Measurements from ENCODE around the gene EID2B. TPM values are rescaled to one million over a fixed set of nuclear protein-coding genes. Genes with fewer than 3 reads are reported as not detected.

Gene EID2B
- polyA plus RNA-seq, 1 of the 3 experiments (the other 2 are of a cell fraction) = 6.5 TPM

DNA sequence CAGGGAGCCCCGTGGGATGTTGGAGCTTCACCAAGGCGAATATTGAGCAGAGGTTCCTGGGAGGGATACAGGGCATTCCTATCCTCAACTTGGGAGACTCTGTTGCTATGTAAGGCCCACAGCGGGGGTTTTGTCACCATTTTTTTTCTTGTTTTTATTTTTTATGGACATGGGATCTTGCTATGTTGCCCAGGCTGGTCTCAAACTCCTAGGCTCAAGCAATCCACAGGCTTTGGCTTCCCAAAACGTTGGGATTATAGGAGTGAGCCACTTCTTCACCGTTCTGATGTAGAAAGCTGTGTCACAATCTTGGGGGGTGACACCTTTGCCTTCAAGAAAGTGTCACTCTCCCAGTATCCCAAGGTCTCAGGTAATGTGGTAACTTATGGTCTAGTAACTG, 31.3 kb downstream of the EID2B start (continued):
- TF ChIP-seq, protein P1, sequence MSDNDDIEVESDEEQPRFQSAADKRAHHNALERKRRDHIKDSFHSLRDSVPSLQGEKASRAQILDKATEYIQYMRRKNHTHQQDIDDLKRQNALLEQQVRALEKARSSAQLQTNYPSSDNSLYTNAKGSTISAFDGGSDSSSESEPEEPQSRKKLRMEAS (IDR thresholded peaks at IDR 0.05; ENCODE audit: low read depth) = no peak
- TF ChIP-seq, protein P2, sequence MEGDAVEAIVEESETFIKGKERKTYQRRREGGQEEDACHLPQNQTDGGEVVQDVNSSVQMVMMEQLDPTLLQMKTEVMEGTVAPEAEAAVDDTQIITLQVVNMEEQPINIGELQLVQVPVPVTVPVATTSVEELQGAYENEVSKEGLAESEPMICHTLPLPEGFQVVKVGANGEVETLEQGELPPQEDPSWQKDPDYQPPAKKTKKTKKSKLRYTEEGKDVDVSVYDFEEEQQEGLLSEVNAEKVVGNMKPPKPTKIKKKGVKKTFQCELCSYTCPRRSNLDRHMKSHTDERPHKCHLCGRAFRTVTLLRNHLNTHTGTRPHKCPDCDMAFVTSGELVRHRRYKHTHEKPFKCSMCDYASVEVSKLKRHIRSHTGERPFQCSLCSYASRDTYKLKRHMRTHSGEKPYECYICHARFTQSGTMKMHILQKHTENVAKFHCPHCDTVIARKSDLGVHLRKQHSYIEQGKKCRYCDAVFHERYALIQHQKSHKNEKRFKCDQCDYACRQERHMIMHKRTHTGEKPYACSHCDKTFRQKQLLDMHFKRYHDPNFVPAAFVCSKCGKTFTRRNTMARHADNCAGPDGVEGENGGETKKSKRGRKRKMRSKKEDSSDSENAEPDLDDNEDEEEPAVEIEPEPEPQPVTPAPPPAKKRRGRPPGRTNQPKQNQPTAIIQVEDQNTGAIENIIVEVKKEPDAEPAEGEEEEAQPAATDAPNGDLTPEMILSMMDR (IDR thresholded peaks at IDR 0.05) = no peak
- no peak for TF ChIP-seq RXRA (IDR thresholded peaks at IDR 0.05; ENCODE audit: borderline replicate concordance, low read depth)
- no peak for TF ChIP-seq FOXM1 (IDR thresholded peaks at IDR 0.05; ENCODE audit: low read depth)
- TF ChIP-seq, protein P3, sequence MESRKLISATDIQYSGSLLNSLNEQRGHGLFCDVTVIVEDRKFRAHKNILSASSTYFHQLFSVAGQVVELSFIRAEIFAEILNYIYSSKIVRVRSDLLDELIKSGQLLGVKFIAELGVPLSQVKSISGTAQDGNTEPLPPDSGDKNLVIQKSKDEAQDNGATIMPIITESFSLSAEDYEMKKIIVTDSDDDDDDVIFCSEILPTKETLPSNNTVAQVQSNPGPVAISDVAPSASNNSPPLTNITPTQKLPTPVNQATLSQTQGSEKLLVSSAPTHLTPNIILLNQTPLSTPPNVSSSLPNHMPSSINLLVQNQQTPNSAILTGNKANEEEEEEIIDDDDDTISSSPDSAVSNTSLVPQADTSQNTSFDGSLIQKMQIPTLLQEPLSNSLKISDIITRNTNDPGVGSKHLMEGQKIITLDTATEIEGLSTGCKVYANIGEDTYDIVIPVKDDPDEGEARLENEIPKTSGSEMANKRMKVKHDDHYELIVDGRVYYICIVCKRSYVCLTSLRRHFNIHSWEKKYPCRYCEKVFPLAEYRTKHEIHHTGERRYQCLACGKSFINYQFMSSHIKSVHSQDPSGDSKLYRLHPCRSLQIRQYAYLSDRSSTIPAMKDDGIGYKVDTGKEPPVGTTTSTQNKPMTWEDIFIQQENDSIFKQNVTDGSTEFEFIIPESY (IDR thresholded peaks at IDR 0.05; ENCODE audit: borderline replicate concordance, low read depth) = no peak
- no peak for TF ChIP-seq RAD21 (IDR thresholded peaks at IDR 0.05; ENCODE audit: low read length)
- TF ChIP-seq FOSL2 (IDR thresholded peaks at IDR 0.05; ENCODE audit: borderline replicate concordance, low read depth) = no peak
- no peak for TF ChIP-seq RCOR1 (IDR thresholded peaks at IDR 0.05; ENCODE audit: low read length)
- no peak for TF ChIP-seq RFX5 (IDR thresholded peaks at IDR 0.05; ENCODE audit: low read length)
- no peak for TF ChIP-seq EP300 (IDR thresholded peaks at IDR 0.05; ENCODE audit: borderline replicate concordance in 1 of 2, low read depth in 1 of 2, low read length in 1 of 2)

DNA sequence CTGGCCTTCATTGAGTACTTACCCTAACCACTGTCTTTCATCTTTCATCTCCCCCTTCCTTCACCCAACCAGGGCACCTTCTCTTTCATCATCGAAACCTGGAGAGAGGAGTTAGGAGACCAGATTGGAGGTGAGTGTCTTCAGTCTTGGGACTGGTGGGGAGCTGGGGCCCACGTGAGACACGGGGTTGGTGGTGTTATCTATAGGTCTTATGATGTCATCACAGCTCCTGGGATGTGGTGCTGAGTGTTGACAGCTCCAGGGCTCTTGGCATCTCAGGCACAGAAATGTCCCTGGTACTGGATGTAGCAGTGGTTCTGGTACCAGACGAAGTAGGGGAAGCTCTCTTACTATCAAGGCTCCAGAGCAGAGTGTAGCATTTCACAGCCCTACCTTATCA, 32.1 kb downstream of the EID2B start:
- ChIA-PET POLR2A (no interaction called here), CTCF (interaction anchor here (1.0 to 3.0 kb wide), 3 partner anchors 26 to 39 kb away, joined by 3 to 15 read pairs (median 13); partner anchors contain the start of gene EID2B)
- no peak overlapping the region for H3K27ac ChIP-seq (ENCODE audit: low read depth in 2 of 2, low read length in 1 of 2)
- H3K27me3 ChIP-seq (ENCODE audit: insufficient read depth) = no peaks in the 10 kb centered on the region; the same call in 1 of the 2 replicates
- 25% methylated on average over 4 of the region's 4 CpGs for WGBS (ENCODE audit: low lambda C conversion rate)
- no peak overlapping the region for H2AFZ ChIP-seq (ENCODE audit: low read depth)
- no peaks in the 10 kb centered on the region for H4K20me1 ChIP-seq (ENCODE audit: insufficient read depth)
- H3K9me2 ChIP-seq = no peaks in the 10 kb centered on the region
- no peak for DNase-seq
- no peak overlapping the region for H3K4me2 ChIP-seq
- no peak for TF ChIP-seq POLR2AphosphoS5 (IDR thresholded peaks at IDR 0.05; ENCODE audit: low read depth, low read length)
- TF ChIP-seq EZH2phosphoT487 (IDR thresholded peaks at IDR 0.05; ENCODE audit: borderline replicate concordance, low read depth) = no peak
- no peak for TF ChIP-seq CHD2 (IDR thresholded peaks at IDR 0.05; ENCODE audit: low read length, partially characterized antibody)
- no peak for TF ChIP-seq FOXM1 (IDR thresholded peaks at IDR 0.05; ENCODE audit: low read depth)
- no peak for TF ChIP-seq SMC3 (IDR thresholded peaks at IDR 0.05; ENCODE audit: low read depth, low read length)
- TF ChIP-seq, protein P2 (IDR thresholded peaks at IDR 0.05) = no peak
- TF ChIP-seq RCOR1 (IDR thresholded peaks at IDR 0.05; ENCODE audit: low read length) = no peak
- TF ChIP-seq TCF12 (IDR thresholded peaks at IDR 0.05) = no peak
- TF ChIP-seq, protein P4, sequence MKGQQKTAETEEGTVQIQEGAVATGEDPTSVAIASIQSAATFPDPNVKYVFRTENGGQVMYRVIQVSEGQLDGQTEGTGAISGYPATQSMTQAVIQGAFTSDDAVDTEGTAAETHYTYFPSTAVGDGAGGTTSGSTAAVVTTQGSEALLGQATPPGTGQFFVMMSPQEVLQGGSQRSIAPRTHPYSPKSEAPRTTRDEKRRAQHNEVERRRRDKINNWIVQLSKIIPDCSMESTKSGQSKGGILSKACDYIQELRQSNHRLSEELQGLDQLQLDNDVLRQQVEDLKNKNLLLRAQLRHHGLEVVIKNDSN (IDR thresholded peaks at IDR 0.05; ENCODE audit: borderline replicate concordance, low read depth) = no peak
- no peak for TF ChIP-seq RAD21 (IDR thresholded peaks at IDR 0.05; ENCODE audit: low read length)
- TF ChIP-seq, protein P5, sequence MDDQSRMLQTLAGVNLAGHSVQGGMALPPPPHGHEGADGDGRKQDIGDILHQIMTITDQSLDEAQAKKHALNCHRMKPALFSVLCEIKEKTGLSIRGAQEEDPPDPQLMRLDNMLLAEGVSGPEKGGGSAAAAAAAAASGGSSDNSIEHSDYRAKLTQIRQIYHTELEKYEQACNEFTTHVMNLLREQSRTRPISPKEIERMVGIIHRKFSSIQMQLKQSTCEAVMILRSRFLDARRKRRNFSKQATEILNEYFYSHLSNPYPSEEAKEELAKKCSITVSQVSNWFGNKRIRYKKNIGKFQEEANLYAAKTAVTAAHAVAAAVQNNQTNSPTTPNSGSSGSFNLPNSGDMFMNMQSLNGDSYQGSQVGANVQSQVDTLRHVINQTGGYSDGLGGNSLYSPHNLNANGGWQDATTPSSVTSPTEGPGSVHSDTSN (IDR thresholded peaks at IDR 0.05) = no peak
- no peak for TF ChIP-seq FOSL2 (IDR thresholded peaks at IDR 0.05; ENCODE audit: borderline replicate concordance, low read depth)
- no peak for TF ChIP-seq EP300 (IDR thresholded peaks at IDR 0.05; ENCODE audit: borderline replicate concordance in 1 of 2, low read depth in 1 of 2, low read length in 1 of 2)
- H3K4me3 ChIP-seq (ENCODE audit: low read depth in 2 of 2, low read length in 1 of 2) = no peak overlapping the region
- no peaks in the 10 kb centered on the region for H3K9me3 ChIP-seq
- peaks cover 0 to 9% of the 10 kb centered on the region in 2 experiments; a peak in 1 of 4 replicates for H3K4me1 ChIP-seq (ENCODE audit: control insufficient read depth in 1 of 2, insufficient read depth in 2 of 2, low read depth in 1 of 2, low read length in 1 of 2)
- no peaks in the 10 kb centered on the region for H3K79me2 ChIP-seq (ENCODE audit: insufficient read depth)
- H3F3A ChIP-seq (replicated peaks; ENCODE audit: insufficient read depth) = no peaks in the 10 kb centered on the region
- H3K36me3 ChIP-seq (replicated peaks in 1 of 2; ENCODE audit: control insufficient read depth in 1 of 2, insufficient read depth in 2 of 2, low read length in 1 of 2) = no peaks in the 10 kb centered on the region
- H3K9ac ChIP-seq = no peak overlapping the region
